GM10248 (cell line): ENCODE results near the gene HEPACAM.

Experiments
- CTCF ChIA-PET: fragments of 300-600 bp; sonication (Branson Sonifier 250); formaldehyde crosslinking; extraction: SDS; loops from one replicate; lab custom pipeline; 2021; ENCODE audit warnings: antibody characterized with exemption; lab: Yijun Ruan, JAX
- POLR2A ChIA-PET: fragments of 350-650 bp; sonication (Branson Sonifier 250); formaldehyde crosslinking; extraction: SDS; loops from one replicate; lab custom pipeline; 2020; ENCODE audit warnings: antibody characterized with exemption; lab: Yijun Ruan, JAX
- DNase-seq: peaks from one replicate; pipeline ENCODE4 v3.0.0; 2012; ENCODE audit errors: extremely low spot score
- CTCF ChIP-seq: IDR thresholded peaks from 2 replicates; pipeline ENCODE4 v1.5.1; 2012; ENCODE audit warnings: mild to moderate bottlenecking, low read depth; ENCODE audit errors: extremely low read depth, missing control alignments, control extremely low read depth

HEPACAM gene

GRCh38 chr11:124937336-124937935 is 1.6 kb upstream of the HEPACAM start:
- ChIA-PET CTCF (interaction anchor here (1.1 kb wide), 1 partner anchor 18 kb away, joined by 3 read pairs; no protein-coding TSS in a partner anchor), POLR2A (no interaction called here)
- no peak for TF ChIP-seq CTCF
- DNase-seq: no peak

- no peak for DNase-seq
- ChIA-PET CTCF (interaction anchor here (1.0 to 1.4 kb wide), 4 partner anchors 9 to 23 kb away, joined by 3 to 4 read pairs (median 4); no protein-coding TSS in a partner anchor), POLR2A (no interaction called here)
- TF ChIP-seq CTCF: no peak
These were observed 842 bp downstream of the HEPACAM start for GRCh38 chr11:124934862-124935547.

- ChIA-PET CTCF (interaction anchor here (0.6 to 2.1 kb wide), 5 partner anchors 10 to 157 kb away, joined by 3 to 9 read pairs (median 3); no protein-coding TSS in a partner anchor), POLR2A (no interaction called here)
- no peak for TF ChIP-seq CTCF
- DNase-seq: peak; percentile 39
These were observed 5.0 kb downstream of the HEPACAM start for GRCh38 chr11:124930799-124931198.

GRCh38 chr11:124928942-124929665 is 6.7 kb downstream of the HEPACAM start:
- no peak for TF ChIP-seq CTCF
- DNase-seq: no peak
- CTCF ChIA-PET: interaction anchor here (2.1 kb wide), 1 partner anchor 12 kb away, joined by 9 read pairs; no protein-coding TSS in a partner anchor

GRCh38 chr11:124923296-124923695 is 12.6 kb downstream of the HEPACAM start:
- no peak for DNase-seq
- POLR2A ChIA-PET: no interaction called here
- CTCF ChIA-PET: no interaction called here
- TF ChIP-seq CTCF: no peak

More at GRCh38 chr11:124928942-124929665, 6.7 kb downstream of the HEPACAM start:
- POLR2A ChIA-PET: no interaction called here

GRCh38 chr11:124922831-124923230 is 13.0 kb downstream of the HEPACAM start:
- TF ChIP-seq CTCF: no peak
- no peak for DNase-seq
- CTCF ChIA-PET: interaction anchor here (0.9 kb wide), 1 partner anchor 433 kb away, joined by 3 read pairs; no protein-coding TSS in a partner anchor
- POLR2A ChIA-PET: no interaction called here
